GM21390 (cell line): ENCODE measurements around the gene FOXD1.
"Not testable (repeated sequence)": the region's sequence is repeated elsewhere in the genome, so short reads cannot be mapped to it uniquely, and the experiment has no call there.

Source experiments
- ATAC-seq: cut with Tn5 transposase; IDR thresholded peaks from one replicate; pipeline ENCODE4 v1.9.1; 2021; ENCODE audit not compliant: unreplicated experiment

The FOXD1 gene

DNA sequence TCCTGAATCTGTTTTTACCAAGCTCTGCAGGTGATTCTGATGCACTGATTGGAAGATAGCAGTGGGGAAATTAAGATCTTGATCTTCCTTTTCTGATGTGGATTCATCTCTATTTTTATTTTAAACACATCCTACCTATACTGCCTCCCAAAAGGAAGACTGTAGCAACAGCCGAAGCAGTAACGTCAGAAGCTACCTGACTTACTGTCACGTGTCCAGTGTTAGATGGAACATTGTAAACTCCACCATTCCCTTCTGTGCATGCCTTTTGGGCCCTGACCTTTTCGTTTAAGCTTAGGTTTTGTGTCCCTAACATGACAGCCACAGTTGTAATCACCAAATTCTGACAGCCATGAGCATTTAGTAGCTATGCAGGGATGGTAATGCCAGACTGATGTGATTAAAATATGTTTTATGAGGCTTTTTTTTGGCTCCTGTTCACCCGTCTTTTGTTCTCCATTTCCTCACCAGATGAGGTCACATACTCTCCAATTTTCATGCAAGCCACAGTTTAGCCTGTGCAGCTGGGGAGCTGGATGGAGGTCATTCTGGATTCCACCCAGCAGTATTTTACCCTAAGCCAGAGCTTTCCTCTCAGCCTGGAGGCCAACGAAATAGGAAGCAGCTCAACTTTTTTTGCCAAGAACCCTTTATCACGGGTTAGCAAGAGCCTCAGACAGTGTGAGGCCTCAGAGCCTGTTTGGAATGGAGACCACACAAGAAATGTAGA is 15.6 kb upstream of the FOXD1 start:
- ATAC-seq = no peak

DNA sequence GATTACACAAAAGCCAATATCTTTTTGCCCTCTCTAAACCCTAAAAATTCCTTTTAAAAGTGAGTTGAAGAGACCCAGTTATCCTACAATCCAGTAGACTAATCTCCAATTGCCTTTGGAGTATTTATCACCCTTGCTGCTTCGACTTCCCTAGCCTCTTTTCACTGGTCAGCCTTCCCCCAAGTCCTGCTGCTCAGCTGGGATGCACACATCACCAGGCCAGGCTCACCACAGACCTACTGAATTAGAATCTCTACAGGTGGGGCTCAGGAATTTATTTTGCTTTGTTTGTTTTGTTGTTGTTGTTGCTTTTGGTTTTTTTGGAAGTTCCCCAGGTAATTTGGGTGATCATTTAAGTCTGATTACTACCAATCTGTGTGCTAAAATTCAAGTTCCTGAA is 11.6 kb upstream of the FOXD1 start:
- ATAC-seq = no peak

DNA sequence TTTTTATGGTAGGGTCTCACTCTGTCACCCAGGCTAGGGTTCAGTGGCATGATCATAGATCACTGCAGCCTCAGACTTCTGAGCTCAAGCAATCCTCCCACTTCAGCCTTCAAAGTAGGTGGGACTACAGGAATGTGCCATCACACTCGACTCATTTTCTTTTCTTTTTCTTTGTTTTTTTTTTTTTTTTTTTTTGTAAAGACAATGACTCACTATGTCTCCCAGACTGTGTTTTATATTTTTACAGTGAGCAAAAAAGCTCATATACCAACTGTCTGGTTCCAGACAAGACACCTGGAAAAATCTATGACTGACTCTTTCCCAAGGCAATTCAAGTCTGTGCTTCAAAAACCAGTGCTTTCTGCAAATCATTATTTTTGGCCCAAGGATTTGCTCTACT is 10.8 kb upstream of the FOXD1 start:
- no peak for ATAC-seq

DNA sequence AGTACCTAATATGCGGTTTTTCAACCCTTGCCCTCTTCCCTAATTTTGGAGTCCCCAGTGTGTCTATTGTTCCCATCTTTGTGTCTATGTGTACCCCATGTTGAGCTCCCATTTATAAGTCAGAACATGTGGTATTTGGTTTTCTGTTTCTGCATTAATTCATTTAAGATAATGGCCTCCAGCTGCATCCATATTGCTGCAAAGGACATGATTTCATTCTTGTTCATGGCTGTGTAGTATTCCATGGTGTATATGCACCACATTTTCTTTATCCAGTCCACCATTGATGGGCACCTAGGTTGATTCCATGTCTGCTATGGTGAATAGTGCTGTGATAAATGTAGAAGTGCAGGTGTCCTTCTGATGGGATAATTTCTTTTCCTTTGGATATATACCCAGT is 7.9 kb upstream of the FOXD1 start:
- ATAC-seq = not testable (repeated sequence)

DNA sequence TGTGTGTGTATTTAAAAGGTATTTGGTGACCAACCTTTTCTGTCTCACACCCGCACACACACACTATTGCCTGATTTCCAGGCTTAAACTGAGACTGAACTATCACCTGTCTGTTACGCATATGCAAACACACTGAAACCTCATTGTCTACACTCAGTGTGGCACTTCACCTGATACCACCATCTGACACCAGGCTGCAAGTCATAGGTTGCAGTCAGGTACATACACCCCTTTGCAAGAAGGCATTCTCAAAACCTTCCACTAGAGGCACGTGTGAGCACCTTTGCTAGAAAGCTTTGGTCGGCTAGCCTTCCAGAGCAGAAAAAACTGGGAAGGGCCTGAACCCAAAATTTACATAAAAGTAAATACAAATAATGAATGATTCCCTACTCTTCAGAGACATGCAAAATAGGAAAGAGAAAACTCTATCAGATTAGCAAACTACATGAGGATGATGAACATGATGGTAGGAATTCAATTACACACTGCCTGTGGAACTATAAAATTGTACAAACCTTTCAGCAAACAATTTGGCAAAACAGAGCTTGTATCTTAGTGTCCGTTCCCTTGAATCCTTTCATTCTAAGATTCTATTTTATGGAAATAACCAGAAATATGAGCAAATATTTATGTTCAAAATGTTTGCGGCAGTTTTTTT is 5.9 kb upstream of the FOXD1 start:
- peak; percentile 67 for ATAC-seq

DNA sequence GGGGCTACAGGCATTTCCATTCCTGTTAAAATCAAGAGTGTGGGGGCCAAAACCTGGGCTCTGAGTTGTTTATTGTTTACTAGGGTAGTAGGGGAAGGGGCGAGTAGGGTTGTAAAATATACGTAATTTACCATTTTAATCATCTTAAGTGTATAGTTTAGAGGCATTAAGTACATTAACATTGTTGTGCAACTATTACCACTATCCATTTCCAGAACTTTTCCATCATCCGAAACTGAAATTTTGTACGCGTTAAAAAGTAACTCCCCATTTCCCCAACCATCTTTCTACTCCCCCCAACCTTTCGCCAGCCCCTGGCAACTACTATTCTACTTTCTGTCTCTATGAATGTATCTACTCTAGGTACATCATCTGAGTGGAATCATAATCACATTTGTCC is 3.6 kb upstream of the FOXD1 start:
- no peak for ATAC-seq

DNA sequence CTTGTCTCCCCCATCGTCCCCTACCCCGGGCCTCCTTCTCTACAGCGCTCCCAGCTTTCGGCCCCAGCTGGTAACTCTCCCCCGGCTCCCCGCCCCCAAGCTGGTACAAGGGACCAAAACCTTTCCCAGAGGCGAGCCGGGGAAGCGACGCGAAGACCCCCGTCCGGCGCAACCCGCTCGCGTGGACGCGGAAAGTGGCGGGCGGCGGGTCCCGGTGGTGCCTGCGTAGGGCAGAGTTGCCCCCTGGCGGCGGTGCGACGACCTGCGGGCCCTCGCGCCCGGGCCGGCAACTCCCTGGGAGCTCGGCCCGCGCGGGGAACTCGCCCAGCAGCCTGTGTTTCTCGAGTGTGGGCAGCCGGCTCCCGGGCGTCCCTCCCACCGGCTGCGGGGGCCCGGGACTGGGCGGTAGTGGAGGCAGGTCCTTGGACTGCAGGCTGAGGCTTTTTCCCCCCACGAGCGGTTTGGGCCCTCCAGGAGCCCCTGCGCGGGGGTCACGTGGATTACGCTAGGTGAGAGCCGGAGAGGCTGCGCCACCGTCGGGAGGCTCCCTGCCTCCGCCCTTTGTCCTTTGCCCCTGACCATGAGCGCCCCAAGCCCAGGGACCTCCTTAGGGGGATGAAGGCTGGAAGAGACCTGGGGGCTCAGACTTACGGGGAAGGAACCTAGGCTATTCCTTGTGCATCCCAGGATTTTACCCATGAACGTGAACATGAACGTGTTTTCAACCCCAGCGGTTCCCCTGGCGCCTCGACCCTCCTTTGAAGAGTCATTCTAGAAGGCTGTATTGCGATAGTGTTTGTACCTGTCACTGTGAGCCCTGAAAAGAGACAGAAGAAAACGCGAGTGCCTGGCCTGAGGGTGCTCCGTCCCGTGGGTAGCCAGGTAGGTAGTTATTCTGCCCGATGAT is 2.9 kb upstream of the FOXD1 start:
- ATAC-seq = no peak

DNA sequence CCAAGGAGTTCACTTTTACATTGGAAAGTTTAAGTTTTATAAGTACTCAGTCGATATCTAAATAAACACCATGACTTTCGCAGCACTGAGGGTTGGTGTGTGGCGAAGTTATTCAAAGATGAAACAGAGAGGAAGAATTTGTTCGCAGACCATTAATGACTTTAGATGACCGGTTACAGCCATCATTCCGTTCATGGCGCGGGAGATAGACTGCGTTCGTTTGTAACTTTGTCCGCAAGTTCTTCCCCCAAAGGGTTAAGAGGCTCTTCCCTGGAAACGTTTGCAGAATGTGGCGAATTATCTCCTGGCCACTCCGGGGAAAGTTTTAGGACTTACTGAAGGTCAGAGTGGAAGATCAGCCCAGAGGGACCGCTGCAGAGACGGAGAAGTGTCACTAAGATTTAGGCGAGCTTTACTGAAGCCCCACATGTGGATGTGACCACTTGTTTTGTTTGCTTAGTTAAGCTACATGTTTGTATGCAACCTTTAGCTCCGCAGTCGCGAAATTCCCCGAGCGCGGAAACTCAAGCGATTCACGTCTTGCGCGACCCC is 2.2 kb upstream of the FOXD1 start:
- ATAC-seq = no peak

DNA sequence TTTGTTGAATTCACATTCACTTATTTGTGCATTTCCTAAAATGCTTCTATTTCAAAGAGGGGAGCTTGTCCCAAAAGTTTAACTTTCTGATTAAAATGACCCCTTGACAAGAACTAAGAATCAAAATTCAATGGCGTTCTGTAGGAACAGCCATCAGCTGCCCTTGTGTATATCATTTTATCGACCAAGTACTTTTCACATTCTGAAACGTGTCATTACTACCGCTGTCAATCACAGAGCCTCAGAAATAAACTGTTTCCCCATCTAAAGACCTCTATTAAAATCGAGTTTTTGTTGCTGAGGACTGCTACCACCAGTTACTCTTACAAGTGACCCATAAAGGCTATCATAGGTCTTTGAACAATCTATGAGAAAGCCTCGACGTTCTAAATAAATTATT is 1.6 kb upstream of the FOXD1 start:
- ATAC-seq = no peak

DNA sequence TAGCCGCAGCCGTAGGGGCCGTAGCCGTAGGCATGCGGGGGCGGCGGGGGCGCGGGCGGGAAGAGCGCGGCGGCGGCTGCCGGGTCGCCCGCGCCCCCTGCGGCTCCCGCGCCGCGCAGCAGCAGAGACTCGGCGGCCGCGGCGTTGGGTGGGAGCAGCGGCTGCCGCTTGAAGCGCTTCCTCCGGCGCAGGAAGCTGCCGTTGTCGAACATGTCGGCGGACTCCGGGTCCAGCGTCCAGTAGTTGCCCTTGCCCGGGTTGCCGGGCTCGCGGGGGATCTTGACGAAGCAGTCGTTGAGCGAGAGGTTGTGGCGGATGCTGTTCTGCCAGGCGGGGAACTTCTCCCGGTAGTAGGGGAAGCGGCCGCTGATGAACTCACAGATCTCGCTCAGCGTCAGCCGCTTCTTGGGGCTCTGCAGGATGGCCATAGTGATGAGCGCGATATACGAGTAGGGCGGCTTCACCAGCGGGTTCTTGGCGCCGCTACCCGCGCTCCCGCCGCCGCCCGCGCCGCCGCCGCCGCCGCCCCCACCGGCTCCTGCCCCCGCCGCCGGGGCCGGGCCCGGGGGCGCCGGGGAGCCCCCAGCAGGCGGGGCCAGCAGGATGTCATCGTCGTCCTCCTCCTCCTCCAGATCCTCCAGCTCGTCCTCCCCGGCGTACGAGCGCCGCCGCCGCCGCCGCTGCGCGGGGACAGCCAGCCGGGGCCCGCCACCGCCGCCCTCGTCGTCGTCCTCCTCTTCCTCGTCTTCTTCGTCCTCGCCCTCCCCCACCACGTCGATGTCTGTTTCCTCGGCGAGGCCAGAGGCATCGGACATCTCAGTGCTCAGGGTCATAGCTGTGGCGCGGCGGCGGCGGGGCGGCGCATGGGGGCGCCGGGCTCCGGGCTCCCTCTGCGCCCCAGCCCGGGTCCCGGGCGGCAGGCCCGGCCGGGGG is 781 bp downstream of the FOXD1 start:
- no peak for ATAC-seq

DNA sequence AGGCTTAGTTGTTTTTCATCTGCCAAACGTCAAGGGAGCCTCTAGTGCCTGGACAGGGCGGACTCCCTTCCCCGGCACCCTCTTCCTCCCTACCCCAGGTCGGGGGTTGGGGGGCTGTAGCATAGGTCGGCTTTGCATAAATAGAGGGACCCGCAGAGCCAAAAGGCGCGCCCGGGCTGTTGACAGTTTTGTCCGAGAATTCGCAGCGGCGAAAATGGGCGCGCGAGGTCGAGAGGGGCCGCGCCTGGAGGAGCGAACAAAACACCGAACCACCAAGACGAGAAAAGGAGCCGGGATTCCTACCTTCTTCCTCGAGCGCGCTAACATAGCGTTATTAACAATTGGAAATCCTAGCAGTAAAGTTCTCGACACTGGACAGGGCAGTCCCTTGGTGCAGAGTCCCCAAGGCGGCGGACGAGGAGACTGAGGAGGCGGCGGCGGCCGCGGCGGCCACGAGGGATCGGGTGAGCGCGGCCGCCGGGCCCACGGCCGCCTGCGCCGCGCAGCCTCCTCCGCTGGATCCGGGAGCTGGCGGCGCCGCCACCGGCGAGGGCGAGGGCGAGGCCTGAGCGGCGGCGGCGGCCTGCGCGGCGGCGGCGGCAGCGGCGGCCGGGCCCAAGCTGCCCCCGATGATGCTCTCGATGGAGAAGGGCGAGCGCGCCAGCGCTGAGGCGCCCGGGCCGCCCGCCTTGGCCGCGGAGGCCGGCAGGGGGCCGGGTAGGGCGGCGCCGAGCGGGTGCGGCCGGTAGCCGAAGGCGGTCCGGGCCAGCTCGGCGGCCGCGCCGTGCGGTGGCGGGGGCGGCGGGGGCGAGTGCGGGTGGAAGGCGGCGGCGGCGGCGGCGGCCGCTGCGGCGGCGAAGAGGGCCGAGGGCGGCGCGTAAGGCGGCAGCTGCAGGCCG is 1.7 kb downstream of the FOXD1 start:
- no peak for ATAC-seq

DNA sequence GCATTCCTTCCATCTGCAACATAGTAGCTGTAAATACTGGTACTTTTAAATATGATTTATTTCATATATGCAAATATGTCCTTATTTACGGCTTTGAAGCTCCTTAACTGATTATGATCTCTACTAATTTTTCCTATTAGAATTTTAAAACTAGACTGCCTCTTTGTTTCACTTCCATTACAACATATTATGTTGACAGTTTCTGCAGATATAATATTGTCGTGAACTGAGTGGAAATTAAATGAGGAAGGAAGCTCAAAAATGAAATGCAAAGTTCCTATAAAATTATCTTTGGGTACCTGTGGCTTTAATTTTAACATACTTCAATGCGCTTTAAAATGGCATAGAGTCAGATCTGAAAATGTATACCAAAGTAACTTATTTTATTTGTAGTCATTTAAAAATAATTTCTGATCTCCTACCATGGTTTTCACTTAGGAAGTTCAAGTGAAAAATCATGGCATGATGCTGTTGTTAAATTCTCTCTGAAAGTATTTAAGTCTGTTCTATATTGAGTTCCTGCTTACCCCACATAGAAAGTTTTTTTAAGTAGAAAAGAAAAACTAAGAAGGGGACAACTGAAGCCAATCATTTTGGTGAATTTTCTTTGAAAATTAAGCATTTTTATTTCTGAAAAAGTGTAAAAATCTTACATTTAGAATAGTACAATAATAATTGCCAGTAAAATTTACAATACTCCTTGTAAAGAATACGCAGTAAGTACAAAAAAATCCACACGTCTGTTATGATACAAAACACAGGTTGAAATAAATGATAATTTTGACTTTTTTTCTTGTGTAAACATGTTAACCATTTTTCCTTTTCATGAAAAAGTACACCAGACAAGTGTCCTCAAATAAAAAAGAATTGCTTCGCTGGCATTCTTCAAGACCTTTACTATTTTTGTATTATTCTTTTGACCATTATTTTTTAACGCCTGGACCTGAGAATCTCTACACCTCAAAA is 2.6 kb downstream of the FOXD1 start:
- ATAC-seq = no peak

DNA sequence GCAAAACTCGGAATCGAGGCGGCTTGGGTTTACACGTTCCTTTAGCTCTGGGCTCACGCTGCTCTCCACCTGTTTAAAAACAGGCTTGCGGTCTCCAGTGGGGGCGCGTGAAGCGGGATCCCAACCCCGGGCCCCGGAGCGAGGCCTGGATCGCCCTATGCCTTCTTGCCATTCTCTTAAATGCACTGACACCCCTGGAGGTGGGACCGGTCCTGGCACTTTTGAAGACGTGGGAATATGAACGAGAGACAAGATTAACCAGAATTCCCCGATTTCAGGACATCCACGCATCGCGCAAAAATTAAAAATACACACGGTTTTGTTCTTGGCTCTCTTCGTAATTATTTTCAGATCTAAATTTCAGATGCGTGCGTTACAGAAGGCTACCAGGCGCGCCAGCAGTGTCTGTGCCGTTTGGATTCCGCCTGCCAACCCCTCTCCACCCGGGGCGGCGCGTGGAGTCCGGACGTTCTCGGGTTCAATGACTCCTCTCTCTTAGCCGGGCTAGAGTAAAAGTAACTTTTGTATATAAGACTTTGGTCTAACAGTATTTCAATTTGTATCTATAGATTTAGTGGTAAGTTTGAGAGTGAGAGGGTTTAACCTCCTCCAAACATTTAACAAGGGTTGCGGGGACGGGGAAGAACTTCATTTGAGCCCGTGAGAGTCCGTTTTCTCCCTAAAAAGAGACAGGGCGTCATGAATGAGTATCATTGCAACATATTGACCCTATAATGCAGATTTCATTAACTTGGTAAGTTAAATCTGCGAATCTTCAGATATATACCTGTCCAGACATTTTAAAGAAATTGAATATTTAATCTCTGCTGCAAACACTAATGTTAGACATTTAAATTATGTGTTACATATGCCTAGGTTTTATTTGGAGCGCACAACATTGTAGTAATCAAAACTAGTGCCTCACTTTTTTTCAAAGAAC is 3.8 kb downstream of the FOXD1 start:
- ATAC-seq = no peak

DNA sequence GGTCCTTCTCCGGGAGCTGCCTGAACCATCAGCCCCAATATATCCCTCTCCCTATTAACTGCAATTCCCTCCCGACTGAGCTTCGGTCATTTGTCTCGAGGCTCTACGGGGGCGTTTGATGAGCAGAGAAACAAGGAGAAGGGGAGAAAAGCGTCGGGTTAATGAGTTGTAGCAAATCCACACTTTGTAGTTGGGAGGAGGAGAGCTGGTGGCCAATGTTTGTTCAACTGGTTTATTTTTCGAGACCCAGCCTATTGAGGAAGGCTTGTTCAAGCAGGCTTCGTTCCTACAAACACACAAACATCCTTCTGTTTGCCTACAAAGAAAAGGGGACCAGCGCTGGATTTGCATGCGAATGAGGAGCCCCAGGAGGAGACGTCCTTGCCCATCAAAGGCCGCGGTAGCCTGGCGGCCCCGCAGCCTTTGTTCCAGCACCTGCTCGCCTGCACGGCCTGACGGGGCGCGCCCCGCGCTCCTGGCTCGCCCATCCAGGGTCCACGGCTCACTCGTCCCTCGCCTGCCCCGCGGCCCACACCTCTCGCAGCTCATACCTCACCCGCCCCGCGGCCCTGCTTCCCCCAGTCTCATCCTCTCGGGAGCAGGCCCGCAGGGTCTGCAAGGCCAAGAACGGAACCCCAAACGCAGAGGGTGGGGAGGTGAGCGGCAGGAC is 4.6 kb downstream of the FOXD1 start:
- no peak for ATAC-seq

DNA sequence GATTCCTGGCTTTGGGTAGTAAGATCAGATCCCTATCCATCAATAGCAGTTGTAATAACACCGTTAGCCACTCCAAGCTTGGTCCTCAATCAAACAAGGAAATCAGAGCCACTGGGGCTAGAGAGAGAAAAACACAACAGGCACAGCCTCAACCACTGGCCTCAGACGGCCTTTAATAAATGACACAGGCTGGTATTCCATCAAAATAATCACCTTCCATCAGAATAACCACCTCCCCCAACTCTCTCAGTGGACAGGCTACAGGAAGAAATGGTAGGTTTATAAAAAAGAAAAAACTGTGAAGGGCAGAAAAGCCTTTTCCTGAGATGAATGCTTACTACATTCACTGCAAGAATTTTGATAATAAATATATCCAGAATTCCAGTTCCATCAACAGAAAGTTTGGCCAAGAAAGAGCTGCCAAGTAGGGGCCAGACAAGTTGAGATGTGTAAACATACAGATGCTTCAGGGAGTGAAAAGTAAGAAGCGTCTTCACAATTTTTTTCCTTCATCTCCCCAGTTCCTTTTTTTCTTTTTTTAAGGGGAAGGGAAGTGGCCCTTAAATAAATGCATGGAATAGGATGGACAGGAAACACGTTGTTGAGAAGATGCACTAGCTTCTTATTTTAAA is 5.5 kb downstream of the FOXD1 start:
- ATAC-seq = no peak

DNA sequence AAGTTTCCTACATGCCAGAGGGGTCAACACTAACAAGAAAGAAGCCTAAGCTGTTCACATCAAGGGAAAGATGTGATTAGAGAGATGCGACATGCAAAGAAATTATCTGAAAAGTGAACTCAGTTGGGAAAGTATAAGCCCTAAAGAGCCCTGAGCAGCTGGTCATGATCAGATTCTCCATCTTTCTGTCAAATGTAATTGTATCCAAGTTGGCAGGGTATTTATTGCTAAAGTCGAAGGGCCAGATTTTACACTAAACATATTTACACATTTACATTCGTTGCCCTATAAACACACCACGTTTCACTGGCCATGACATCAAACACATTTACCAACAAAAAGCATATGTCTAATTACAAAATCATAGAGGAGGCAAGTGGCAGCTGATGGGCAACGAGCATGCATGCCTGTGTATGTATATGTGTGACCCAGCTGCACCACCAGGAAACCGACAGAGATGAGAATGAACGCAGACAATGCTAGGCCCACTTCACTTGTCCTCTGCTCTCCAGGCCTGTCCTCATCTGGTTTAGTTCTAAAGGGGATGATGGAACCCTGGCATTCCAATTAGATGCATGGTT is 6.3 kb downstream of the FOXD1 start:
- no peak for ATAC-seq
